ENCODE measurements around the gene DBR1.

Gene DBR1

DNA sequence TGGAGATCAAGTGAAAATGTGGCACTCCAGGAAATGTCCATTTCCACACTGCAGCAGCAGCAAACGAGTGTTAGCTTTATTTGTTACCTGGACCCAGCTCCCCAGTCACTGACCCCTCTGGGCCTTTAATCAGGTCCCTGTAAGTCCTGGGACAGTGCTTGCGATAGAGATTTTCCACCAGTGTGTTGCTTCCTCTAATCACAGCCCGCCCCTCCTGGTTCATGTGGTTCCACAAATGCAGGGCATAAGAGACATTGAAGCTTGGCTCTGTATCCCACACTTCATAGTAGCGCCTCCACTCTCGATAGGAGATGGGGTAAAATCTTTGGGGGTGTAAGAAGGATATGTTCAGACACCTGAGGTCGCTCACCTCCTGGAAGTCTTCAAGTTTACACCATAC, 50.5 kb downstream of the DBR1 start:
- no peak for DNase-seq (ENCODE audit: low read depth, low spot score)

DNA sequence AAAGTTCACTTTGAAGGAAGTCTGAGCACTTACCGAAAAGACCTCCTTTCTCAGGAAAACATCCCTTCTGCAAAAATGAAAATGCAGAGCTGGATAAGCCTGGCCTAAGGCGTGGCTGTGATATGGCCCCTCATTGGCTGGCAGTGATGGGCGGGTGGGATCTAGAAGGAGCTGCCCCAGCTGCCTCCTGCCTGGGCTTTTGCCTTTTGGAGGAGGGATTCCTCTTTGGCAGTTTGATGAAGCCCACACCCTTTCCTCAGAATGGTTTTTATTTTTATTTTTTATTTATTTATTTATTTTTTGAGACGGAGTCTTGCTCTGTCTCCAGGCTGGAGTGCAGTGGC, 55.3 kb downstream of the DBR1 start:
- no peak for DNase-seq (ENCODE audit: low read depth, low spot score)

DNA sequence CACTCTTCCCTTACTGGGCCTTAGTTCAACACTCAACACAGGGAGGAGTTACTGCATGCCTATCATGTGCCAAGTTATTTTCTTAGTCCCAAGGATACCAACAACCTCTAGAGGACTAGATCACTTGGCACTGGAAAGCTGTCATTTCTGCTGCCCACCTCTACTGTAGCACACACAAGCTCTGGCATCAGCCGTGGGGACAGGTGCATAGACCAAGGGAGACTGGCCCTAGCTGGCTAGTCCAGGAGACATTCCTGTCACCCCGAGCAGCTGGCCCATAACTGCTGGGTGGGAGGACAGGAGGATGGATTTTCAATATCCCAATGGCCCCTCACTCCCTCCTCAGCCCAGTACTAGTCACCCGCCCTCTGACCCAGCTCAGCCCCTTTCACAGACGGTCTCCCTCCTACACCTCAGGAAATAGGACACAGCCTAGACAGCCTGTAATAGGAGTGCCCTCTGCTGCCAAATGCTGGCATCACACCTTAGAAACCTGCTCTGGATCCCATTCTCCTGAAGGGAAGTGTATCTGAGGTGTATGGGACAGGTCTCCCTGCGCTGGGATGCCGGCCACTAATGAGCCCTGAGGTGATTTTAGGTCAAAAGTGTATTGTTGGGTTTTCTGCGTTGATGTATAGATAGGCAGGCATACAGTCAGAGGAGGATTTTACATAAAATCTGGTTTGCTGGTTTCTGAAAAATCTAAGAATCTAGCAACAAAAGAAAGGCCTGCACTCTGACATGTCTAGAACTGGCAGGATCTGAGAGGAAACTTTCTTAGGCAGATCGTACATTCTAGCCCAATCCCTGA, 55.9 kb downstream of the DBR1 start:
- peak; percentile 89 for DNase-seq (ENCODE audit: low read depth, low spot score)

DNA sequence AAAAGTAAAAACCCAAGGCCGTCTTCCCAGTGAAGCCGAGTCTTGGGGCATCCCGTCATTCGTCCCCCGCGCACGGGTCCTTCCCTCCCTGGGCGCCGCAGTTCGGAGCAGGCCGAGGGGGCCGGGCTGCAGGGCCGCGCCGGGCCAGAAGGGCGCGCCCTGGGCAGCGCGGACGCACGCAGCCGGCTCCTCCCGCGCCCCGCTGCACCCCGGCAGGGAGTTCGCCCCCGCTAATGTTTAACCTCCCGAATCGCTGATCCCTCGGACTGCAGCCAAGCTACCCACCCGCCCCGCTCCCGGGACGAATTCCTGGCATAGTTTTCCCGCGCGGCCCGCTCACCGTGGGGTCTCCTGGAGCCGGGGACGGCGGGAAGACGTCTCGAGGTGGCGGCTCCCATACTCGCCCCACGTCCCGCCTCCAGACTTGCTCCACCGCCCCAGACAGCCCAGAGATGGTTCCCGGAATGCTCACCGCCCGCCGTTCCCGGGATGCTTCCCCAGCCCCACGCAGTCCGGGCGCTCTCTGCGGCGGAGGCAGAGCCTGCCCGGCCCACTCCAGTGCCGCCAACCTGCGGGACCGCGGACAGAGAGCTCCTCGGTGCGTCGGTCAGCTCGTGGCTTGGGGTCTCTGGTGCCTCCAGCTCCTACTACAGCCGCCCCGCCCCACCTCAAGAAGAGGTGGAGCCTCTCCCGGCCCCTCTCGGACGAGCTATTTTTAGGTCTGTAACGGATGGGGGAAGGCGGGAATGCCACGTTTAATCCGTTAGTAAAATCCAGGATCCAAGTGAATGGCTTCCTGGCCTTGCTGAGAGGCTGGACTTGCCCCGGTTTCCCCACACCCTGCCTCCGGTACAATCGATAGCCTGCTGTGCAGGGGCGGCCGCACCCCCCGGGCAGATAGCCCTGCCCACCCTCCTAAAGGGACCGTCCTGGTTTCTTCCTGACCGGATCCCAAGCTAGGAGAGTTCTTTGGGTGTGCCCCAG, 59.4 kb downstream of the DBR1 start, which contains the start of gene DZIP1L:
Gene DZIP1L (minus strand): TSS at position 621 of the 984 bp plus-strand sequence. CDS start 11,637 bp downstream, outside the sequence.
- DNase-seq (ENCODE audit: low read depth, low spot score), result peak; percentile 85

DNA sequence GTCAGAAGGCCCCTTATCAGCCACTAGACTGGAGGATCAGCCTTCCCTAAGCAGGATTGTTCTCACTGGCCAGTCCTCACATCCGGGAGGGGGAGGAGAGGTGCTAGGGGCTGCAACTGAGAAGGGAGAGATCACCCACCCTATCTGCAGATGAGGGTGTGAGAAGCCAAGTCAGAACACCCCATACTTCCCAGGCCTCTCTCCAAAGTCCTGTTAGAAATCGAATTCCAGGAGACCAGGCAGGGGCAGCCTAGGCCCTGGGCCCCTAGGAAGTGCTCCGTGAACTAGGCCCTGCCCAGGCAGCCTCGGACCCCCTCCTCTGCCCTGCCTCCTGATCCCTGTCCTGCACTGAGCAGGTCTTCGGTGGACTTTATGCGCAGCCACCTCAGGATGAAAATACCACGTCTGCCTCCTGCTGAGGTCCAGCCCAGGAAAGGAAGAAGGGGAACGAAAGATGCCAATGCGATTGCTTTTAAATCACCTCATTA, 60.2 kb downstream of the DBR1 start:
- peak; percentile 59 for DNase-seq (ENCODE audit: low read depth, low spot score)

DNA sequence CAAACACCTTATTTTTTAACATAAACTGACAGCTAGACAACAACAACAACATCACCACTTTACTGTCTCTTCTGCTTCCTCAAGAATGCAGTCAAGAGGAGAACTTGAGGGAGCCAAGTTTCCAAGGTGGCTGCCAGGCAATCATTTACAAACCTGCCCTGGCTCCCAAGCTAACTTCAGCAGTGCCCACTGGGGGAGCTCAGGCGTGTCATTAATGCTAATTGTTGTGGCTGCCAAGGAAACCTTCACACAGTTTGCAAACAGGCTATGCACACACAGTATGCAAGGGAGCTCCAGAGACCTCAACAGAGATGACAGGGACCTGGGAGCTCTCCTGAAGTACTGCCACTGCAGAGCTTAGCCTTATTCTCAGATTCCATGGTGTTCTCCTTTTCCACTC, 61.4 kb downstream of the DBR1 start:
- peak; percentile 47 for DNase-seq (ENCODE audit: low read depth, low spot score)

DNA sequence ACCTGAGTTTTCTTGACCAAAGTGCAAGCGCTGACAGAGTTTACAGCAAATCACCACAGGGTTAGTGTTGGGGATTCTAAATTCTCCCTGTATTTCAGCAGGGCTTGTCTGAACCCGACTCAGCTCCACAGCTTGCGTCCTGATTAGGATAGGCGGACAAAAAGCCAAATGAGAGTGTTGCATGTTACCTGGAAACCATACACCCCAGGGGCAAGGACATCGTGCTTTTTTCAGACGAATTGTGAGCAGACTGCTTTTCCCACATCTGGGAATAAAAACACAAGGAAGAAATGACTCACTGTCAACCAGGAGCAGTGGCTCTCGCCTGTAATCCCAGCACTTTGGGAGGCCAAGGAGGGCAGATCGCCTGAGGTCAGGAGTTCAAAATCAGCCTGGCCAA, 62.4 kb downstream of the DBR1 start:
- DNase-seq (ENCODE audit: low read depth, low spot score), result no peak

Data from ELF-1 (cell line).